Measurements from ENCODE around the gene R3HDM2.

R3HDM2 gene

DNA sequence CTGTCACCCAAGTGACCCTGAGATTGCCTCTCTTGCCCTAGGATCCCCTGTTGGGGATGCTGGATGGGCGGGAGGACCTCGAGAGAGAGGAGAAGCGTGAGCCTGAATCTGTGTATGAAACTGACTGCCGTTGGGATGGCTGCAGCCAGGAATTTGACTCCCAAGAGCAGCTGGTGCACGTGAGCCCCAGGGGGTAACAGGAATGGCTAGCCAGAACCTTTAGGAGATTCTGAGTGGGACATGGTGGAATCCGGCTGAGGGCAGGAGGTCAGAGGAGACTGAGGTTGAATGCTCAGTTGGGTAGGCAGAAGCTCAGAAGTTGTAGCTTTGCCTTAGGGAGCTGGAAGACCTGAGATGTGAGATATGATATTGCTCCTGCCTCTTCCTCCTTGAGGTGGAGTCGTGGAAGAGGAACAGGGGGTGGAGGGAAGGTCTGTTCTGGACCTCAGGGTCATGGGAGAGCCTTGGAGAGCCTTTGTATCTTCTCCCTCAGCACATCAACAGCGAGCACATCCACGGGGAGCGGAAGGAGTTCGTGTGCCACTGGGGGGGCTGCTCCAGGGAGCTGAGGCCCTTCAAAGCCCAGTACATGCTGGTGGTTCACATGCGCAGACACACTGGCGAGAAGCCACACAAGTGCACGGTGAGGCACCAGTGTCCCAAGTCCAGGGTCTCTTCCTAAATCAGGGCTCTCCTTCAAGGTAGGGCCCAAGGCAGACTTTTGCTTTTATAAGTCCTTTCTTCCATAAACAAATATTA lies 35.1 kb upstream of the R3HDM2 start:
- DNase-seq, result no peak

DNA sequence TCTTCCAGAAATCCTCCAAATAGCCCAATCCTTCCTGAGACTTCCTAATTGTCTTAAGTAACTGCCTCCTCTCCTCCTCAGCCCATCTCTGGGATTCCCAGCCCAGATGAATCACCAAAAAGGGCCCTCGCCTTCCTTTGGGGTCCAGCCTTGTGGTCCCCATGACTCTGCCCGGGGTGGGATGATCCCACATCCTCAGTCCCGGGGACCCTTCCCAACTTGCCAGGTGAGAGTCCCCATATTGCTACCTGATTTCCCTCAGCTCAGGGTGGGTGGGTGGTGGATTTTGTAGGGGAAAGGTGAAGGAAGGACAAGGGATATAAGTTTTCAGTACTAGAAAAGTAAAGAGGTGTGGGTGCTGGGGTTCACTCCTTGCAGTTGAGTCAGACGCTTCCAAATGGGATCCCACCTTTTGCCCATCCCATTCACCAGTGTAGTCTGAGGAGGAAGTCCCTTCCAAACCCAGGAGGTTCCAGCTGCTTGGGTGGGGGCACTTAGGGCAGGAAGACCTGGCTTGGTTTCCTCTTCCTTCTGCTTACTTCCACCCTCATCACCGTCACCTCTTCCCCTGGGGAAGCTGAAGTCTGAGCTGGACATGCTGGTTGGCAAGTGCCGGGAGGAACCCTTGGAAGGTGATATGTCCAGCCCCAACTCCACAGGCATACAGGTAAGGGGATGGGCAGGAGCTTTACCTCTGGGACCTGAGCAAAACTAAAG lies 34.3 kb upstream of the R3HDM2 start:
- DNase-seq, result no peak

DNA sequence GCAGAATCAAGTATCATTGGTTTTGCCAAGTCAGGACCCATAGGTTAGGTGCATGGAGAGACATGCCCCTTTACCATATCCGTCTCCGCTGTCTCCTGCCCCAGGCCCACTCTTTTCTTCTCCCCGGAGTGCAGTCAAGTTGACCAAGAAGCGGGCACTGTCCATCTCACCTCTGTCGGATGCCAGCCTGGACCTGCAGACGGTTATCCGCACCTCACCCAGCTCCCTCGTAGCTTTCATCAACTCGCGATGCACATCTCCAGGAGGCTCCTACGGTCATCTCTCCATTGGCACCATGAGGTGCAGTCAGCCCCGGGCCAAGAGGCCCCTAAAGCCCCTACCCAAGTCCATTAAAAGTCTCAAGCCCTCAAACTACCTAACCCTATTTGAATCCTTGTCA lies 33.7 kb upstream of the R3HDM2 start:
- no peak for DNase-seq

DNA sequence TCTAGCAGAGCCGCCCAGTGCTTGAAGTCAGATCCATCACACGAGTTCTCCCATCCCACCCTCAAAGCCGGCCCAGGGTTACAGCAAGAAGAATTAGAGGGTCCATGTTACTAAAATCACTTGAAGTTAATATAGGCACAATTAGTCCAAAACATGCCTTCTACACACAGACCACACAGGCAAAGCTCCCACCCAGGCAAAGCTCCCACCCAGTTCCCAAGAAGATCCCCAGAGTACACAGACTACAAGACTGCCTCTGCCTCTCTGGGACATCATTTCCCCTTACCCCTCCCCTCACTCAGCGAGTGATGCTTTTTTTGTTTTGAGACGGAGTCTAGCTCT lies 32.0 kb upstream of the R3HDM2 start:
- no peak for DNase-seq

DNA sequence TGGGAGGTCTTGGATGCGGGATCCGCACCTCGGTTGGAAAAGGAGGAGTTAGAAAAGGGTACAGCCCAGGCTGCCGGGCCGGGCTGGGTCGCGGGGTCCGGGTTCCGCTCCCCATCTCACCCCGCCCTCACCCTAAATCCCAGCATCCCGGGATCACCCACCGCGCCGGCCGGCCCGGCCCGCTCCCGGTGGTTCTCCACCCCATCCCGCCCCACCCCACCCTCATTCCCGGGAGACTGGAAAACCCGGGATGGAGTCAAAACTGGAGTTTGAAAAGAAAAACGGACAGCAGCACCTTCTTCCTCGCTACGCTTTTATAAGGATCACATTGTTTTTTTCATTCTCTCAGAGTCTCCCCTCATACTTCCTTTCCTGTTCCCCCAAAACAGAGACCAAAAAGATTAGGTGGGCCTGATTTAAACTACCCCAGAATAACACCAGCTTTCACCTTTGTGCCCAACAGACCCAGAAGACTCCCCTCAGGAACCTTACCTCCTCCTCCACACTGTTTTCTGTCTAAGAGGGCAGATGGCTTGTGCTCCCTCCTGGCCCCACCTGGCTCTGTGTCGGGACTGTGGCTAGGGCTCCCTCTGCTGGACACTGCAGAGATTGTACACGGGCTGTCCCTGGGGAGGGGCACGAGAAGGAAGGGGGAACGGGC lies 31.5 kb upstream of the R3HDM2 start:
- DNase-seq, result peak; percentile 94

DNA sequence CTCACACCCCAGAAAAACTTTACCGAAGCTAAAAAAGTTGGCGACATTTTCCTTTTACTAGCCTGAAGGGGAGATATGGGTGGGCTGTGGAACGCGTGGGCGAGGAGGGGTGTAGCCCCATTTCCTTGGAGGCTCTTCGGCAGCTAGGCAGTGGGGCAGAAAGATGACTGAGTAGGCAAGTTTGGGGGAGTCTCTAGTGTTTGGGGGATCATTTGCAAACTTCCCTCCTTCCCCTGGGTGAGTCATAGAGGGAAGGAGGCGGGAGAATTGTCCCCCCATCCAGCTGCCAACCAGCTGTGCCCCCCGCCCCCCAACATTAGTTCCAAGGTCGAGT lies 31.0 kb upstream of the R3HDM2 start:
- DNase-seq, result no peak

DNA sequence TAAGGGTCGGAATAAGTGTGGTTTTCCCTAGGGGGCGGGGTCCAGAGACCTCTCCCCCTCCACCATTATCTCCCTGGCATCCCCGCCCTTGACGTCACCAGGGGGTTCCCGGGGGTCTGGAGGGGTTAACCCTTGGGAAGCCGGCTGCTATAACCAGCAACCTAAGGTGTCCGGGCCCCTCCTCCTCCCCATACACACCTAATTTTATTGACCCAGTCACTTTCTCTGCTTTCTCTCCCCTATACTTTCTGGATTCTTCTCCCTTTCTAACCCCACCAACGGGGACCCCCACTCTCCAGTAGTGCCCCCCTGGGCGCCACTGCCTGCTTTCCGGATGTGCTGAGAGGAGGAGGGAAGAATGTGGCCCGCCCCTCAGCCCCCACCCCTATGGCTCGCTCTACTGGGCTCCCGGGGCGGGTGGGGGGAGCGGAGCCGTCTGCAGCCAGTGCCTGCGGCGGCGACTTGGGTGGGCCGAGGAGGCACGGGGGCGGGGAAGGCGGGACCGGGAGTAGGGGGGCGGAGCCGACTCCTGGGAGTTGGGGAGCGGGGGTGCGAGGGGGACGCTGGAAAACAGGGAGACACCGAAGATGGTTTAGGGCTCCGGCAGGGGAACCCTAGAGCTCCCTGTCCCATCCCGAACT lies 30.6 kb upstream of the R3HDM2 start:
- peak; percentile 27 for DNase-seq

DNA sequence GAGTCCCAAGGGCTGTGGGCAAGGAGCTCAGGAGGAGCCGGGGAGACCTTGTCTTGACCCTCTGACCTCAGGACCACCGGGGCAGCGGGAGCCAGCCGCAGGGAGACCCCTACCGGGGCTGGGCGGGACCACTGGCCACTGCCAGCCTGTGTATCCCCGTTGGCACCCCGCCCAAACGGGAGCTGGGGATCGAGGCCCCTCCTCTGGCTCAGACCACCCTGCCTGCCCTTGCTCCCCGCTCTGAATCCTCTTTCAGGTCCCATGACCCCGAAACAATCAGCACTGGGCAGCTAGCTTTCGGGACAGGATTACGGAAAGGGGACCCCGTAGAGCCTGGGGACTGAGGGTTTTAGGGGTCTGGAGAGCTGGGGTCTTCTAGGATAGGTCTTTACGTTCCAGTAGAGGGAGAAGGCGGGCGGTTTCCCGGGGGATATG lies 30.0 kb upstream of the R3HDM2 start:
- DNase-seq, result no peak

DNA sequence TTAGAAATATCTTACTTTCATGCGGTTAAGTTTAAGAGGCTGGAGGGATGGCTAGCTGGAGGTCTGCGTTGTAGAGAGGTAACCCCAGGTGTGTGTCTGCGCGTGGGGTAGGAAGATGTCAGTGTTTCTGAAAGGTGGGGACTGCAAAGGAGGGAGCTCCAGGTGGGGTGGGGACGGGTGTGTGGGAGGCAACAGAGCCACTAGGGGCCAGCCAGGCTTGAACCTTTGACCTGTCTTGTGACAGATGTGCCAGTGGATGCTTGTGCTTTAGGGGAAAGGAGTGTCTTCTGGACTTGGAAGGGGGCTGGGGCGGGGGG lies 29.6 kb upstream of the R3HDM2 start:
- peak; percentile 24 for DNase-seq

DNA sequence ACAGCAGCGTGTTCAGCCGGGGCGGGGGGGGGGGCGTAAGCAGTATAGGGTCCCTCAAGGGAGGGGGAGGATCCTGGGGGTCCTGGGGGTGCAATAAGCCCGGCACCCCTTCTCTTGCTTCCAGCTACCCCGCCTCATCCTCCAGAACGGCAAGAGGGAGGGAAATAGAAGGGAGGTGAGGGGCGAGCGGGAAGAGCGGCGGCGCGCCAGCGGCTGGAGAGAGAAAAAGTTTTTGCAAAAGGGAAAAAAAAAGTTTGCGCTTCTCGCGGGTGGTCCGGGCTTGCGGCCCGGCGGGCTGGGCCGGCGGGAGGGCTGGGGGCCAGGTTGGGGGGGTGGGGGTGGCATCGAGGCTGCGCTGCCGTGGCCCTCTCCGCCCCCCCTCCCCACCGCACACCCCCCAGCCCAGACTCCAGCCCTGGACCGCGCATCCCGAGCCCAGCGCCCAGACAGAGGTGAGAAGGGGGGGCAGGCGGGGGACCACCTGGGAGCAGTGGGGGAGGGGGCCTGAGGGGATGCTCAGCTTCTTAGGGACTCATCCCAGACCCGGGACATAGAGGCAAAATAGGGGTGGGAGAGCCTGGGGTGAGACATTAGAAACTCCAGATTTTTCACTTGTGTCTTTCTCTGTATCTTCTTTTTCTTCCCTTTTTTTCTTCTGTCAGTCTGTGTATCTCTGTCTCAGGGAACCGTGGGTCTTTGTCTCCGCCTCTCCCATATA lies 29.1 kb upstream of the R3HDM2 start, which contains the start of gene GLI1:
Gene GLI1 (plus strand): TSS at position 36 of the 718 bp plus-strand sequence. CDS start 3,907 bp downstream, outside the sequence.
- no peak for DNase-seq

DNA sequence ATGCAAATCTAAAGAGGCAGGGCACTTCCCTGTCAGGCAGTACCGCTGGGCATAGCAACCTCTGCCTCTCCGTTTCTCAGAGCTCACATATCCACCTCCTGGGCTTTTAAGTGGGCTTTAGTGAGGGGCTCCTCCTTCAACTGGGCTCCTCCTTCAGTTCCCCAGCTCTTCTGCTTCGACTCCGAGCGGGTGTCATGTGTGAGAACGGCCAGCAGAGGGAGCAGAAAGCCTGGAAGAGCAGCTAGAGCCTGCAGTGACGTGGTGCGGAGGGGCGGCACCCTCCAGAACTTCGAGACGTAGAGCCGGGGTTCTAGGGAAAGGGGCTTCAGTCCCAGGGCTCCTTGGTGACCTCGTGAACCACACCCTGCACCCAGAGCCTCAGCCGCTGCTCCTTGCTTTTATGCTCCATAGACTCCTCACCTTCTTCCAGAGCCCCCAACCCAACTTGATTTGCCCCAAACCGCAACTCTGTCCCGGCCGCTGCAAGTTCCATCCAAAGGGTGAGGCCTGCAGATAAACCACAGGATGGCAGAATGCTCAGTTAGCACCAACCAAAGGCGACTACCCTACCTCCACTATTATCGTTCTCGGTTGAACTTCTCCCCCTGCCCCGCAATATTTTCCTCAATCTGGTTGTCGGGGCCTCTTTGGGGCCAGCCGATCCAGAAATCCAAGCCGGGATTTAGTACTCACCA lies 28.4 kb upstream of the R3HDM2 start:
- DNase-seq, result peak; percentile 96

DNA sequence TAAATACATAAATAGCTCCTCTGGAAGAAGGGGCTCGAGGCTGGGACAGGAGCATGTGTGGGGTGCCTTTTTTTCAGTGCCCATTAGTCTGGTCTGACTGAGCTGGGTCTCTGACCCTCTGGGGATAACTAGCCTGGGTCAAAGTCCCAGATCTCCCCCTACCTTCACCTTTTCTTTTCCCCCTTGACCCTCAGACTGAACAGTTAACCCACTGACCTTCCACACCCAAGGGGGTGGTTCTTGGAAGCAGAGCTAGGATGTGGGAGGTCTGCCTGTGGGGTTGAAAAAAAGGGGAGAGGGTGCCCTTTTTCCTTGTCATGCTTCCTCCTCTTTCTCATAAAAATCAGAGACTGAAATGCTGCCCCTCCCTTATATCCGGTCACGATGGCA lies 27.8 kb upstream of the R3HDM2 start:
- no peak for DNase-seq

DNA sequence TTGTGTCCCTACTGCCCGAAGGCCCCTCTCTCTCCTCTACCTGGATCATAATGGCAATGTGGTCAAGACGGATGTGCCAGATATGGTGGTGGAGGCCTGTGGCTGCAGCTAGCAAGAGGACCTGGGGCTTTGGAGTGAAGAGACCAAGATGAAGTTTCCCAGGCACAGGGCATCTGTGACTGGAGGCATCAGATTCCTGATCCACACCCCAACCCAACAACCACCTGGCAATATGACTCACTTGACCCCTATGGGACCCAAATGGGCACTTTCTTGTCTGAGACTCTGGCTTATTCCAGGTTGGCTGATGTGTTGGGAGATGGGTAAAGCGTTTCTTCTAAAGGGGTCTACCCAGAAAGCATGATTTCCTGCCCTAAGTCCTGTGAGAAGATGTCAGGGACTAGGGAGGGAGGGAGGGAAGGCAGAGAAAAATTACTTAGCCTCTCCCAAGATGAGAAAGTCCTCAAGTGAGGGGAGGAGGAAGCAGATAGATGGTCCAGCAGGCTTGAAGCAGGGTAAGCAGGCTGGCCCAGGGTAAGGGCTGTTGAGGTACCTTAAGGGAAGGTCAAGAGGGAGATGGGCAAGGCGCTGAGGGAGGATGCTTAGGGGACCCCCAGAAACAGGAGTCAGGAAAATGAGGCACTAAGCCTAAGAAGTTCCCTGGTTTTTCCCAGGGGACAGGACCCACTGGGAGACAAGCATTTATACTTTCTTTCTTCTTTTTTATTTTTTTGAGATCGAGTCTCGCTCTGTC lies 26.1 kb upstream of the R3HDM2 start:
- no peak for DNase-seq

DNA sequence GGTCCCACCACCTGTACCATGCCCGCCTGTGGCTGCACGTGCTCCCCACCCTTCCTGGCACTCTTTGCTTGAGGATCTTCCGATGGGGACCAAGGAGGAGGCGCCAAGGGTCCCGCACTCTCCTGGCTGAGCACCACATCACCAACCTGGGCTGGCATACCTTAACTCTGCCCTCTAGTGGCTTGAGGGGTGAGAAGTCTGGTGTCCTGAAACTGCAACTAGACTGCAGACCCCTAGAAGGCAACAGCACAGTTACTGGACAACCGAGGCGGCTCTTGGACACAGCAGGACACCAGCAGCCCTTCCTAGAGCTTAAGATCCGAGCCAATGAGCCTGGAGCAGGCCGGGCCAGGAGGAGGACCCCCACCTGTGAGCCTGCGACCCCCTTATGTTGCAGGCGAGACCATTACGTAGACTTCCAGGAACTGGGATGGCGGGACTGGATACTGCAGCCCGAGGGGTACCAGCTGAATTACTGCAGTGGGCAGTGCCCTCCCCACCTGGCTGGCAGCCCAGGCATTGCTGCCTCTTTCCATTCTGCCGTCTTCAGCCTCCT lies 25.4 kb upstream of the R3HDM2 start:
- peak; percentile 78 for DNase-seq

DNA sequence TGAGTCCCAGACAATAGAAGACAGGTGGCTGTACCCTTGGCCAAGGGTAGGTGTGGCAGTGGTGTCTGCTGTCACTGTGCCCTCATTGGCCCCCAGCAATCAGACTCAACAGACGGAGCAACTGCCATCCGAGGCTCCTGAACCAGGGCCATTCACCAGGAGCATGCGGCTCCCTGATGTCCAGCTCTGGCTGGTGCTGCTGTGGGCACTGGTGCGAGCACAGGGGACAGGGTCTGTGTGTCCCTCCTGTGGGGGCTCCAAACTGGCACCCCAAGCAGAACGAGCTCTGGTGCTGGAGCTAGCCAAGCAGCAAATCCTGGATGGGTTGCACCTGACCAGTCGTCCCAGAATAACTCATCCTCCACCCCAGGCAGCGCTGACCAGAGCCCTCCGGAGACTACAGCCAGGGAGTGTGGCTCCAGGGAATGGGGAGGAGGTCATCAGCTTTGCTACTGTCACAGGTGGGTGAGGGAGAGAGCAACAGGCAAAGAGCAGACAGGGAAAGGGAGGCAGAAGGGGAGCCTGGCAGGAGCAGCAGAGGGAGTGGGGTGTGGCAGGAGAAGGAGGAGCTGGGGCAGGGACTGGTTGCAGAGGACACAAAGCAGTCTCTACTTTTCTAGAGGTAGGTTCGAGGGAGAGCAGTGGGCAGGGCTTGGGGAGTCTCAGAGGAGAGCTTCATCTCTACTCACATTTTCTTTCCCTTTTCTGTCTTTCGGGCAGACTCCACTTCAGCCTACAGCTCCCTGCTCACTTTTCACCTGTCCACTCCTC lies 24.7 kb upstream of the R3HDM2 start:
- DNase-seq, result peak; percentile 9

DNA sequence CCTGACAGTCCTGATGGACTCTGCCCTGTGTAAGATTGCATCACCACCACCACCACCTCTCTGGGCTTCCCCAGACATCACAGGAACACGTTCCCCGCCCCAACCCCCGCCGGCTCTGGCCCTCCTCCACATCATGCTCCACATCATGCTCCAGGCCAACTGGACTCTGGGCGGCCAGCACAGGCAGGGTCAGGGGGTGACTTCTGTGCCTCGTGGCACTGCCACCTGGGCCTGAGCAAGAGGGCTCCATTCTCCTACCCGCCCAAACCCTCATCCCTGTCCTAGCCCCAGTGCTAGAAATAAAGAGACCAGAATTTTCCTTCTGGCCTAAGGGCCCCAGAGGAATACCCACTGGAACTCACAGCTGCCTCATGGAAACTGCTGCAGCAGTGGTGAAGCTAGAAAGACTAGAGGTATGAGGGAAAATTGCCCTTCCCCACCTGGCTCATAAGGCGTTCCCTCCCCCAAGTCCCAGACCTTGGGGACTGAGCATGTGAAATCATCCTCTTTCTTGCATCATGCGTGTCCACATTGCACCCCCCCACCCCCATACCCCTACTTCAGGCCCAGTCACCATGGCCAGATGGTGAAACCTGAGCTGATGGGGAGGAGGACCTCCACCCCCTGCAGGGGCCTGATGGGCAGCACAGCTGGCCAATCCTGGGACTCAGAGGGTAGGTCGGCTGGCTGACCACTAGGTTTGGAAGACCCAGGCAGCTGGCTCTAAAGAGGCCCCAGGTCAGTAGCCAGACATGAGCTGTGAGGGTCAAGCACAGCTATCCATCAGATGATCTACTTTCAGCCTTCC lies 23.9 kb upstream of the R3HDM2 start, which contains the start of gene INHBE:
Gene INHBE (plus strand): TSS at position 742 of the 808 bp plus-strand sequence. CDS start 230 bp downstream, outside the sequence.
- peak; percentile 40 for DNase-seq

DNA sequence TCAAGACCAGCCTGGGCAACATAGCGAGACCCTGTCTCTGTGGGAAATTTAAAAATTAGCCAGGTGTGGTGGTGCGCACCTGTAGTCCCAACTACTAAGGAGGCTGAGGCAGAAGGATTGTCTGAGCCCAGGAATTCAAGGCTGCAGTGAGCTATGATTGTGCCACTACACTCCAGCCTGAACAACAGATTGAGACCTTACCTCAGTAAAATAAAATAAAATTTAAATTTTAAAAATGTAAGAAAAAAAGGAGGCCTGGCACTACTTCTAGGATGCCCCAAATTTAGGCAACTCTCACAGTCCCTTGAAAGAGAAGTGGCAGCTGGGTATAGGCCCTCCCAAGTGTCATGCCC lies 23.3 kb upstream of the R3HDM2 start:
- no peak for DNase-seq

DNA sequence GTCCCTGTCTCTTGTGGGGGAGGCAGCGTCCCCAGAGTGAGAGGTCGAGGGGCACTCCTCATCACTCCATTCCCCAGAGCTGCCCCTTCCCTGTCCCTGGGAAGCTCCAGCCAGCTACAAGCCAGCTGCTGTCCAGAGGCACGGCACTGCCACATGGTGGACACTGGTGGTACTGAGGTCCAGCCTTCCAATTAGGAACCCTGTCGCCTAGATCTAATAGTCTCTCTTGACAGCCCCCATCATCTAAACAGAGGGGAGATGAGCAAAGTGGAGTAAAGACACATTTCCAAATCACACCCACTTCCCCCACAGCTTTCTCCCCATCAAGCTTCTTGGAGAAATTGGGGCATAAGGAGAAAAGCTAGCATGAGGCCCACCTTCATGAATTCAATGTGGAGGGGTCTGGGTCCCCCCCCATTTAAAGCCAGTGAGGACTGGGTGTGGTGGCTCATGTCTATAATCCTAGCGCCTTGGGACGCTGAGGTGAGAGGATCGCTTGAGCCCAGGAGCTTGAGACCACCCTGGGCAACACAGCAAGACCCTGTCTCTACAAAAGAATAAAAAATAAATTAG lies 22.2 kb upstream of the R3HDM2 start:
- DNase-seq, result peak; percentile 61
